Activated CD4-positive, alpha-beta T cell treated with anti-CD3 and anti-CD28 coated beads, Interleukin-2, amount 50 U/mL, for 16 hours (primary cell): Measurements from ENCODE around the gene ACTG2.
"Not testable (repeated sequence)": the region's sequence is repeated elsewhere in the genome, so short reads cannot be mapped to it uniquely, and the experiment has no call there.

Experiments
- DNase-seq: peaks from one replicate; pipeline ENCODE4 v3.0.0-alpha.2; 2020

Gene ACTG2

GRCh38 chr2:73938718-73939352, 46.0 kb downstream of the ACTG2 start:
- DNase-seq: peak; percentile 62

GRCh38 chr2:73939419-73939818, 46.6 kb downstream of the ACTG2 start:
- DNase-seq: no peak

- not testable (repeated sequence) for DNase-seq
Measured at GRCh38 chr2:73940066-73940465, 47.3 kb downstream of the ACTG2 start.

DNA sequence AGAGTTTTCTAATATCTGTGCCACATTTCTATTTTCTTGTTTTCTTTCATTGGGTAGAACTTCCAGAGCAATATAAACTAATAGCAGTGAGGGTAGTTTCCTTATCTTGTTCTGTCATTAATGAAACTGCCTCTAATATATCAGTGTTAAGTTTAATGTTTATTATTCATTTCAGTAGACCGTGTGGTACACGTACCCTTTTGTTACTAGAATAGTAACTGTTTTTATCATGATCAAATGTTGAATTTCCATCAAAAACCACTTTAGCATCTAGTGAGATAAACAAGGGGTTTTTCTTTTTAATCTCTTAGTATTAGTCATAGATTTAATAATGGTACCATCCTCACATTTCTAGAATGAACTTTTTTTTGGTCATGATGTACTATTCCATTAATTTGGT, 49.9 kb downstream of the ACTG2 start:
- no peak for DNase-seq

DNA sequence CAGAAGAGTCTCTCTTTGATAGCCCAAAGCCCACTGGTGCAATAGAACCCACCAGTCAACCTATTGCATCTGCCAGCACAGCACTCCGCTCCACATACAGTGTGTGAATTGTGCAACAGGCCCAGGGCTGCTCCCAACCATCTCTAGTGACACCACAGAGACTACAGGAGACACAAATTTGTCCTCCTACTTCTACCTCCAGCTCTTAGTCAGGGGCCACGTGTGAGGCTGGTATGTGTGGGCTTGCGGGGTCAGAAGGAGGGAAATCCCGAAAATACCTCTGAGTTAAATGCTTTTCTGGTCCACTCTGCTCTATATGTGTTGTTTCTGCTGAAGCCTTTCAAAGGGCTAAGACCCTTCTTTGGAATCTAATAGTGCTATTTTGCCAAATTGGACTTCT, 51.9 kb downstream of the ACTG2 start:
- no peak for DNase-seq

GRCh38 chr2:73946215-73946614, 53.4 kb downstream of the ACTG2 start:
- no peak for DNase-seq

- DNase-seq: no peak
Measured at GRCh38 chr2:73946666-73947065, 53.9 kb downstream of the ACTG2 start.

DNA sequence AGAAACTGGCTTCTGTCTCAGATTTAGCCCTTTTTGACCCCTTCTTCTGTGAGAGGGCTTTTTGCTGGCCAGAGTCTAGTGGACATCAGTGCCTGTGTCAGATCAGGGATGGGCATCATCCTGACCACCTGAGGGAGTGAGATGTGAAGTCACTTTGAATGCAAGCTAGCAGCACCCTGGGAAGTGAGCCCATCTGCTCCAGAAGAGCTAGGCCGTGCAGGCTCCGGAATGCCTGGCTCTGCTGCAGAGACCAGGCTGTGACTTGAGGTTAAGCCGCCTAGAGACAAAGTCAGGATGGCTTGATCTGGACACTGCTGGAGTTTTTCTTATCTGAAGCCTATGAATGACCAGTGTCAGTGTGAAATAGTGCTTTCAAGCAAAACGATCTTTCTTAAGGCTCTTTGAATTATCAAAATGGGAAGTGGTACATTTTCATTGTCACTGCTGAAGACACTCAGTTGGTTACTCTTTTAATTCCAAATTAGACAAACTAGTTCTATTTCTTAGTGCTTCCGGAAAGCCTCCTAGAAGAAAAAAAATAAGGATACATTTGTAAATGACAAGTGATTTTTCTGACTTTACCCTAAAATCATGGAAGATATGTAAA, 54.7 kb downstream of the ACTG2 start:
- no peak for DNase-seq

DNA sequence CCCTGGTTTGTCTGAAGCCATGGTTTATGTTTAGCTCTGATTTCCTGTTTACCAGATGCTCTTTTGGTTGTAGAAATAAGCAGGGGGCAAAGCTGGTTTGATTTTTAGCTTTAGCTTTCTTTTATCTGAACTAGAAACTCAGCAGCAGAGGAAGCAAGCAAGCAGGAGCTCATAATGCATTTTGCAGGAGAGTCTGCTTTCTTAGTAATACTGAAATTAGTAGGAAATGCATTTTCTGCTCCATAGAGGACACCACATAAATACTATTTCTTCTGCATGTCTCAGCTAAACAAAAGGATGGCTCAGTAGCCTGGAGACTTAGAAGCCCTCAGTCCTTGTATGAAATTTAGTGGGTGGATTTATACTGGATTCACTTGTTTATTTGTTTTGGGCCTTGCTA, 57.0 kb downstream of the ACTG2 start:
- no peak for DNase-seq

GRCh38 chr2:73952499-73953446, 60.0 kb downstream of the ACTG2 start:
- DNase-seq: no peak

GRCh38 chr2:73956218-73956865, 63.5 kb downstream of the ACTG2 start:
- DNase-seq: no peak

GRCh38 chr2:73961274-73961673, 68.5 kb downstream of the ACTG2 start:
- DNase-seq: no peak

DNA sequence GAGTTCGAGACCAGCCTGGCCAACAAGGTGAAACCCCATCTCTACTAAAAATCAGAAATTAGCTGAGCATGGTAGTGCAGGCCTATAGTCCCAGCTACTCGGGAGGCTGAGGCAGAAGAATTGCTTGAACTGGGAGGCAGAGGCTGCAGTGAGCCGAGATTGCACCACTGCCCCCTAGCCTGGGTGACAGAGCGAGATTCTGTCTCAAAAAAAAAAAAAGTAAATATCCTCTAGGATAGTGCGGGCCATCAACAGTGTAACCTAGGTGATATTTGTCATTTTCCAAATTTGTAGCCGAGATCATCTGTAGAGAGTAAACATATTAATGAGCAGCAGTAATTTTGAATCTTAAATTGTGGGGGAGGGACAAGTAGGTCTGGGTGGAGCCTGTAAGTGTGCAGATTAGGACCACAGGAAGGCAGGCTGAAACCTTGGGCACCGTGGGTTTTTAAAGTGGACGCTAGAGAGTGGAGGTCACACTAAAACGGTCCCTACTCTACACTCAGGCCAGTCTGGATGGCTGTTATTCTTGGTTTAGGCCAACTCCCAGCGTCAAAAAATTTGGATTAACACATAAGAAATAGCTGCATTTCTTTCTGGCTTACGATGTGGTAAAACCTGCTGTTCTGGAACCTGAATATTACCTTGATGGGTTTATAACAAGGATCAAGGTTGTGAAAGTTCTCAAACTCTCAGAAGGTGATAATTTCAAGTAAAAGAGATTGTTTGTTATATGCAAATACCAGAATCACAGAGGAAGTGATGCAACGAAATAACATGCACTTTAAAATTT, 69.2 kb downstream of the ACTG2 start:
- no peak for DNase-seq

DNA sequence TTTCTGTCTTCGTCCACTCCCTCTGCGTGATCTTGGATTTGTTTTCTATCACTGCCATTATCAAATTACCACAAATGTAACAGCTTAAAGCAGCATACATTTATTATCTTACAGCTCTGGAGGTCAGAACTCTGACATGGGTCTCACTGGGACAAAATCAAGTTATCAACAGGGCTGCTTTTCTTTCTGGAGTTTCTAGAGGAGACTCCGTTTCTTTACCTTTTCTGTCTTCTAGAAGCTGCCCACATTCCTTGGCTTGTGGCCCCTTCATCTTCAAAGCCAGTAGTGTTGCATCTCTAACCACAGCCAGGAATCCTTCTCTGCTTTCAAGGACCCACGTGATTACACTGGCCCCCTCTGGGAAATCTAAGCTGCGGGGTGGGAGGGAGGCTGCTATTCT, 70.0 kb downstream of the ACTG2 start:
- no peak for DNase-seq

DNA sequence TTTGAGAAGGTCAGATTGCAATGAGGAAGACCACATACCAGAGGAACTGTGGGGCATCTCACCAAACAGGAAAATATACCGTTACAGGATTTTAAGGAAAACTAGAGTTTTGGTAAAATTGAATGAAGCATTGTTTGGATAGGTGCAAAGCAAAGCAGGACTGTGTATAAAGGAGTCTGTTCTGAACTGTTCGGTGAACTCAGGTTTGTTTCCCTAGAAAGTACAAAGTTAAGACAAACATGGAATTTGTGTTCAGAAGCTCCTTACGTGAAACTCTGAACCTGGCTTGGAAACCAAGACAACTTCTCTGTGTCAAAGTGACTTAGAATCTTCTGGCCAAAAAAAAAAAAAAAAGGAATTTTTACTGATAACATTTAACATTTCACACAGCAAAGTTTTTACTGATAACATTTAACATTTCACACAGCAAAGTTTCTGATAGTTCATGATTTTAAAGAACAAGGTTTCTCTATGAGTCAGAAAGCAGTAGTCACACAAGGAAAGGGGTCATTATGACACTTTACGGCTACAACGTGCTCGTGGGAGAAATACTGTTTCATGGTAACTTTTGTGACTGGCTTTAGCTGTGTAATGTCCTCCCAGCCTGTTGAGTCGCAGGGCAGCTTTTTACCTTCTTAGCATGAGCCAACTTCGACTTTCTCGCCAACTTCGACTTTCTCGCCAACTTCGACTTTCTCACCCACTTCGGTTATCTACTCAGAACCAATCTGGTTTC, 70.7 kb downstream of the ACTG2 start:
- peak; percentile 82 for DNase-seq

DNA sequence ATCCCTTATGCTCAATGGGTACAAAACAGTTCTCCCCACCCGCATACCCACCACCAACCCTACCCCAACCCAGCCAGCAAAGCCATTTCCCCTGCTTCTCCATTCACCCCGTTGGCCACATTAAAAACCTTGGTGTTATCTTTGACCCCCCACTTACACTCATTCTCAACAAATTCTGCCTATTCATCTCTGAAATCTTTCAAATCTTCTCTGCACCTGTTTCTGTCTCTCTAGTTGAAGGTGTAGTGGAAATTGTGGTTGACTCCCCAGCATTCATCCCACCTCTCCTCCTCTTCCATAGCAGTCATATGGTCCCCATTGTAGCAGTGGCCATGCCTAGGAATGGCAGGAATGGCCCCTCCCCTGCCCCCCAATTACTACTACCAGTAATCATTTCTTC, 71.4 kb downstream of the ACTG2 start:
- DNase-seq: peak; percentile 29

- no peak for DNase-seq
Measured at GRCh38 chr2:73965053-73965452, 72.2 kb downstream of the ACTG2 start.

DNA sequence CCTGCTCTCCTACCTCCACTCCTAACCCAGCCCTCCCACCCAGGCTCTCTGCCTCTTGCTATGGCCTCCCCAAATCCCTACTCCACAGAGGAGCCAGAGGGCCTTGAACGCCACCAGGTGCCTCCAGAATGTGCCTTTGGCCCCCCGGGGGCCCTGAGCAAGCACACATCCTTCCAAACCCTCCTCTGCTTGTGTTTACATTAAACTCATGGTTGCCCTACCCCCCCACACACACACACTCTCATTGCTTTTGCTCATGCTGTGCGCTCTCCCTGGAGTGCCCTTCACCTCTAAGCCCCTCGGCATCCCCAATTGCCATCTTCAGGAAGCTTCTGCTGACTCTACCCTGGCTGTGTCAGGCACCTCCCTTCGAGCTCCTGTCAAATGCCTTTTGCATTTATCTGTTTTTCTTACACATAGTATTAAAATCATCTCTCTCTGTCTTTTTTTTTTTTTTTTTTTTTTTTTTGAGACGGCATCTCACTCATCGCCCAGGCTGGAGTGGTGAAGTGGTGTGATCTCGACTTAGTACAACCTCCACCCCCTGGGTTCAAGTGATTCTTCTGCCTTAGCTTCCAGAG, 75.6 kb downstream of the ACTG2 start:
- DNase-seq: no peak

- no peak for DNase-seq
Measured at GRCh38 chr2:73969356-73969755, 76.5 kb downstream of the ACTG2 start.
